ENCODE measurements around the gene APOL1.

DNA sequence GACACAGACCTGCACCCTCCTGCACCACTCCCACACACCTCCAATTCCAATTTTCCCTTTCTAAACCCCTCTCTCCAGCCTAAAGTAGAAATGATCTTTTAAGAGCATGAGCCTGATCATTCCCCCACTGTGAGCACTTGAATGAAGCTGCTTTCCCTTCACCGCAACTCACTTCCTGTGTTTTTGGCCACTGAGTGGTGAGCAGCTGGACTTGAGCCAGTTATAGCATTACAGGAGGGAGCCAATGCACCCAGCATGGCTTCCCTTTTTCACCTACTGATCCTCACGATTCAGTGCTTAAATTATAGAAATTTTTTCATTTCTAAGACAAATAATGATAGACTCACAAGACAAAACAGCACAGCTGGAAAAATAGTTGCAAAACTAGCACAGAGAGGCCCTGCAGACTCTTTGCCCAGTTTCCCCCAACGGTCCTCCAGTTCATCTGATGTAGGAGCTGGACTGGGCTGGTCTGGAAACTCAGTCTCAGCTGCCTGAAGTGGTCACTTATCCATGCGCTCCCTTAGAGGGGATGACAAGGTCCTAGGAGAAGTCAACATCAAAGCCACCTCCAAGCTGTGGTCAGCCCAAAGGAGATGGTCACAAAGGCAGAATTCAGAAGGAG lies 41.6 kb upstream of the APOL1 start:
- TF ChIP-seq POLR2A (IDR thresholded peaks at IDR 0.05) (no peak), CTCF (IDR thresholded peaks at IDR 0.05) (no peak)

Measured in right lobe of liver (tissue), 4 donors.